Parathyroid adenoma (tissue), 2 donors: ENCODE data around the gene GRHL1.

Experiments used
- H2AFZ ChIP-seq: fragments of 300-600 bp; sonication (generic); one replicate; pipeline ENCODE4 v1.7.0; 2017; ENCODE audit warnings: antibody characterized with exemption, mild to moderate bottlenecking
- H3K27ac ChIP-seq: fragments of 300-600 bp; sonication (generic); one replicate; pipeline ENCODE4 v1.7.0; 2017
- H3K27me3 ChIP-seq: fragments of 300-600 bp; sonication (generic); one replicate; pipeline ENCODE4 v1.7.0; 2017; ENCODE audit warnings: low read length; ENCODE audit not compliant: control insufficient read depth, insufficient read depth
- H3K36me3 ChIP-seq: fragments of 300-600 bp; sonication (generic); one replicate; pipeline ENCODE4 v1.7.0; 2017; ENCODE audit warnings: low read length; ENCODE audit not compliant: control insufficient read depth, insufficient read depth
- H3K4me1 ChIP-seq: fragments of 300-600 bp; sonication (generic); one replicate; pipeline ENCODE4 v1.7.0; 2017; ENCODE audit warnings: control low read depth
- H3K4me2 ChIP-seq: fragments of 300-600 bp; sonication (generic); one replicate; pipeline ENCODE4 v1.7.0; 2017; ENCODE audit warnings: low read length
- H3K4me3 ChIP-seq: fragments of 300-600 bp; sonication (generic); one replicate; pipeline ENCODE4 v1.7.0; 2017; ENCODE audit warnings: low read depth, low read length
- H3K79me2 ChIP-seq: fragments of 300-600 bp; sonication (generic); one replicate; pipeline ENCODE4 v1.7.0; 2017; ENCODE audit warnings: control low read depth
- H3K9ac ChIP-seq: fragments of 300-600 bp; sonication (generic); one replicate; pipeline ENCODE4 v1.7.0; 2017; ENCODE audit warnings: mild to moderate bottlenecking
- H3K9me3 ChIP-seq: fragments of 300-600 bp; sonication (generic); one replicate; pipeline ENCODE4 v1.7.0; 2017; ENCODE audit warnings: low read length; ENCODE audit not compliant: control insufficient read depth
- TF ChIP-seq, protein P1 (sequence below): fragments of 300-600 bp; sonication (generic); IDR thresholded peaks from one replicate; pipeline ENCODE4 v1.7.0; 2017; ENCODE audit warnings: antibody characterized with exemption, mild to moderate bottlenecking
- donor health status: primary hyperparathyroidism.

GRHL1 gene

DNA sequence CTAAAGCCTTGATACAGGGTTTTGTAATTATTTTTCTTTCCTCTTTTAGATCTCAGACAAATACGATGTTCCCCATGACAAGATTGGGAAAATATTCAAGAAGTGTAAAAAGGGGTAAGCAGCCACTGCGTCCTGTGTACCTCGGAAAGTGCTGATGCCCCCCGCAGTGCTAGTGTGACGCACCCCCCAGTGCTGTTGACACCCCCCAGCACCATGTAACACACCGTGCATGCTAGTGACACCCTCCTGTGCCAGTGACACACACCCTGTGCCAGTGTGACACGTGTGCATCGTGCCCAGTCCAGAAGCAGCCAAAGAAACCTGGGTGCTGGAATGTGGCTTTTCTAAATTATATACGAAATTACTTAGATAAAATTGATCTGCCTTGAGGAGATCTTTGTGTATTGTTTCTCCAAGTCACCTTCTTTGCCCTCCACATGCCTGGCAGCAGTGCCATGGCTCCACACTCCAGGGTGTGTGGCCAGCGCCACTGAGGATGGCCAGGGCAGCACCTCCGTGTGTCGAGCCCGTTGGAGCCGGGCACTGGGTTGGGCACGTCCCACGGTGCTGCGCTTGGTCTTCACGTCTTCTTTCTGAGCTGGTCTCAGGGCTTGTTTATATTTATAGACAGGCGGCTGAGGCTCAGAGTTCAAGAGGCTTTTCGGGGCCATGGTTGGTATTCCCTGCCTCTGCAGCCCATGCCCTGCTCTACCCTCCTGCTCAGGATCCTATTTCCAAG is 47.6 kb downstream of the GRHL1 start:
- Histone ChIP-seq H3K9me3 (no peaks in the 10 kb centered on the region), H2AFZ (no peak overlapping the region), H3K4me1 (peaks cover 7% of the 10 kb centered on the region), H3K4me3 (no peak overlapping the region), H3K36me3 (no peaks in the 10 kb centered on the region), H3K79me2 (no peaks in the 10 kb centered on the region), H3K9ac (no peak overlapping the region), H3K4me2 (no peak overlapping the region), H3K27ac (no peak overlapping the region), H3K27me3 (no peaks in the 10 kb centered on the region)
- TF ChIP-seq, protein P1, sequence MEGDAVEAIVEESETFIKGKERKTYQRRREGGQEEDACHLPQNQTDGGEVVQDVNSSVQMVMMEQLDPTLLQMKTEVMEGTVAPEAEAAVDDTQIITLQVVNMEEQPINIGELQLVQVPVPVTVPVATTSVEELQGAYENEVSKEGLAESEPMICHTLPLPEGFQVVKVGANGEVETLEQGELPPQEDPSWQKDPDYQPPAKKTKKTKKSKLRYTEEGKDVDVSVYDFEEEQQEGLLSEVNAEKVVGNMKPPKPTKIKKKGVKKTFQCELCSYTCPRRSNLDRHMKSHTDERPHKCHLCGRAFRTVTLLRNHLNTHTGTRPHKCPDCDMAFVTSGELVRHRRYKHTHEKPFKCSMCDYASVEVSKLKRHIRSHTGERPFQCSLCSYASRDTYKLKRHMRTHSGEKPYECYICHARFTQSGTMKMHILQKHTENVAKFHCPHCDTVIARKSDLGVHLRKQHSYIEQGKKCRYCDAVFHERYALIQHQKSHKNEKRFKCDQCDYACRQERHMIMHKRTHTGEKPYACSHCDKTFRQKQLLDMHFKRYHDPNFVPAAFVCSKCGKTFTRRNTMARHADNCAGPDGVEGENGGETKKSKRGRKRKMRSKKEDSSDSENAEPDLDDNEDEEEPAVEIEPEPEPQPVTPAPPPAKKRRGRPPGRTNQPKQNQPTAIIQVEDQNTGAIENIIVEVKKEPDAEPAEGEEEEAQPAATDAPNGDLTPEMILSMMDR = no peak

DNA sequence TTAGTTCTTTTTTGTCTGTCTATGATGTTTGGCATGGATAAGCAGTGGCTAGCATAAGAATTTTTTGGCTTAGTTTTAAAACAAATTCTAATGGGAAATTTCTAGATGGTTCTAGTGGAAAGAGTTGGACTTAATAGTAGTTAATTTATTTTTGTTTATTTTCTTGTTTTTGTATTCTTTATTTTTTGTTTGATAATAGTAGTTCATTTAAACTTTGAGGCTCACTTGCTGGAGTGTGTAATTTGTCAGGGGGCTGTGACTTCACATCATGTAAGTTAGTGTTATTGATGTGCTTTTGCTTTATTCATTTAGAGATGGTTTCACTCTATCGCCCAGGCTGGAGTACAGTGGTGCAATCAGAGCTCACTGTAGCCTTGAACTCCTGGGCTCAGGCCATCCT is 48.2 kb downstream of the GRHL1 start:
- TF ChIP-seq, protein P1 = no peak
- H3K4me1 ChIP-seq = peaks cover 7% of the 10 kb centered on the region
- no peaks in the 10 kb centered on the region for H3K9me3 ChIP-seq
- H3K9ac ChIP-seq = no peak overlapping the region
- H3K4me3 ChIP-seq = no peak overlapping the region
- no peaks in the 10 kb centered on the region for H3K79me2 ChIP-seq
- no peak overlapping the region for H2AFZ ChIP-seq
- no peaks in the 10 kb centered on the region for H3K36me3 ChIP-seq
- H3K27me3 ChIP-seq = no peaks in the 10 kb centered on the region
- no peak overlapping the region for H3K27ac ChIP-seq
- no peak overlapping the region for H3K4me2 ChIP-seq

DNA sequence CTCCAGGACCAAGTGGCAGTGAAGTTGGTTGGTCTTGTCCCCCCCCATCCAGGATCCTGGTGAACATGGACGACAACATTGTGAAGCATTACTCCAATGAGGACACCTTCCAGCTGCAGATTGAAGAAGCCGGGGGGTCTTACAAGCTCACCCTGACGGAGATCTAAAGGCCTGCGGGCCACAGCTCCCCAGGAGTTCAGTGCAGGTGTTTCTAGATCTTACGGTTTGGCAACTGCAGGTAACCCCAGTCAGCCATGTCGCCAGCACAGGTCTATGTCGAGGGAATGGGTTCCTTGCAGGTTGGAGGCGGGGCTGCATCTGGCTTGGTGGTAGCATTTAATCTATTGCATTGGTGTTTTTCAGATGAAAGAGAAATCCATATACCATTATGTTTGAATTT is 49.0 kb downstream of the GRHL1 start:
- Histone ChIP-seq H3K36me3 (no peaks in the 10 kb centered on the region), H2AFZ (no peak overlapping the region), H3K27ac (no peak overlapping the region), H3K9ac (no peak overlapping the region), H3K27me3 (no peaks in the 10 kb centered on the region), H3K4me3 (no peak overlapping the region), H3K4me2 (no peak overlapping the region), H3K79me2 (no peaks in the 10 kb centered on the region), H3K4me1 (peaks cover 7% of the 10 kb centered on the region), H3K9me3 (no peaks in the 10 kb centered on the region)
- TF ChIP-seq, protein P1 = no peak

DNA sequence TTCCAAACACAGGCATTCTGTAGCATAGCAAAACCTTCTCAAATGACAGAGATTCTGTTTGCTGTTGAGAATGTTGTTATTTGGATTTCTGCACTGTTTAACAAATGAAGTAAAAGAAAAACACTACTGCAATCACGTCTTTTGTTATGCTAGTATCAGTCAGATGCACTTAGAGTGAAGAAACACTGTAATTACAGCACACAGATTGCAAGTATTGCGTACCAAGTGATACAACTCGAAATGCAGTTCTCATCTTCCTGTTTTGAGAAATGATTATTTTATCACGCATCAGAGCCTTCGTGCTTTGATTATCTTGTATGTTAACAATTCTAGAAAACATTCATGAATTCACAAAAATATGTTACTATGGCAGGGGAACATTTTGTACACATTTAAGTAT is 50.1 kb downstream of the GRHL1 start:
- H3K9me3 ChIP-seq = no peaks in the 10 kb centered on the region
- H2AFZ ChIP-seq = no peak overlapping the region
- H3K27me3 ChIP-seq = no peaks in the 10 kb centered on the region
- no peaks in the 10 kb centered on the region for H3K36me3 ChIP-seq
- no peak overlapping the region for H3K9ac ChIP-seq
- TF ChIP-seq, protein P1 = no peak
- no peak overlapping the region for H3K4me3 ChIP-seq
- H3K4me1 ChIP-seq = peaks cover 9% of the 10 kb centered on the region
- H3K79me2 ChIP-seq = no peaks in the 10 kb centered on the region
- peak overlapping the region; percentile 20 for H3K27ac ChIP-seq
- H3K4me2 ChIP-seq = no peak overlapping the region

DNA sequence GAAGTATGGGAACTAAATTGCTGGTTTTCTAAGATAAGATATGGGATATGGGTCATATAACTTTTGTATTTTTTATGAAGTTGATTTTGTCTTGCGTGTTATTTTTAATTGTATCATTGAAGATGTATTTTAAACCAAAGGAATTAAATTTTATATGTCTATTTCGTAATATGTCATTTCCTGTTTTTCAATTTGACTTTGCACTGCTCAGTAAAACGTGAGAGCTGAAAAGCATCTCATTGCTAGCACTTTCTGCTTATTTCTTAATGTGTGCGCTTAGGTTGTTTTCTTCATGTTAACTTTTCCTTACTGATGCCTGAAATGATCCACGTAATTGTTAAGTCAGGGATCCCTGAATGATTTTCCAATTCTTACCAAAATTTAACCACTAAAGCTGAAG is 50.6 kb downstream of the GRHL1 start:
- H2AFZ ChIP-seq = no peak overlapping the region
- H3K9me3 ChIP-seq = no peaks in the 10 kb centered on the region
- TF ChIP-seq, protein P1 = no peak
- no peaks in the 10 kb centered on the region for H3K27me3 ChIP-seq
- H3K79me2 ChIP-seq = no peaks in the 10 kb centered on the region
- H3K27ac ChIP-seq = no peak overlapping the region
- H3K4me2 ChIP-seq = no peak overlapping the region
- H3K4me3 ChIP-seq = no peak overlapping the region
- no peaks in the 10 kb centered on the region for H3K36me3 ChIP-seq
- H3K9ac ChIP-seq = no peak overlapping the region
- peaks cover 11% of the 10 kb centered on the region for H3K4me1 ChIP-seq
